Thyroid gland (tissue), 4 donors: ENCODE measurements around the gene AMN.

Source experiments
- POLR2A ChIP-seq, 2 donors: fragments of 450-650 bp; IDR thresholded peaks; one replicate each; pipeline ENCODE4 v1.6.1; 2017; ENCODE audit warnings: antibody characterized with exemption in 2 of 2, mild to moderate bottlenecking in 2 of 2, moderate library complexity in 1 of 2
- TF ChIP-seq, protein P1 (sequence below), 6 experiments: fragments of 200-600 bp in 3 of 6; fragments of 450-650 bp in 3 of 6; sonication (generic) in 3 of 6; IDR thresholded peaks; one replicate each; pipeline ENCODE4 v1.5.1; 2016 to 2019; ENCODE audit warnings: antibody characterized with exemption in 6 of 6, mild to moderate bottlenecking in 2 of 6, inconsistent platforms in 1 of 6, moderate library complexity in 1 of 6

GRCh38 chr14:102878174-102878969, 44.1 kb upstream of the AMN start:
- TF ChIP-seq, protein P1, sequence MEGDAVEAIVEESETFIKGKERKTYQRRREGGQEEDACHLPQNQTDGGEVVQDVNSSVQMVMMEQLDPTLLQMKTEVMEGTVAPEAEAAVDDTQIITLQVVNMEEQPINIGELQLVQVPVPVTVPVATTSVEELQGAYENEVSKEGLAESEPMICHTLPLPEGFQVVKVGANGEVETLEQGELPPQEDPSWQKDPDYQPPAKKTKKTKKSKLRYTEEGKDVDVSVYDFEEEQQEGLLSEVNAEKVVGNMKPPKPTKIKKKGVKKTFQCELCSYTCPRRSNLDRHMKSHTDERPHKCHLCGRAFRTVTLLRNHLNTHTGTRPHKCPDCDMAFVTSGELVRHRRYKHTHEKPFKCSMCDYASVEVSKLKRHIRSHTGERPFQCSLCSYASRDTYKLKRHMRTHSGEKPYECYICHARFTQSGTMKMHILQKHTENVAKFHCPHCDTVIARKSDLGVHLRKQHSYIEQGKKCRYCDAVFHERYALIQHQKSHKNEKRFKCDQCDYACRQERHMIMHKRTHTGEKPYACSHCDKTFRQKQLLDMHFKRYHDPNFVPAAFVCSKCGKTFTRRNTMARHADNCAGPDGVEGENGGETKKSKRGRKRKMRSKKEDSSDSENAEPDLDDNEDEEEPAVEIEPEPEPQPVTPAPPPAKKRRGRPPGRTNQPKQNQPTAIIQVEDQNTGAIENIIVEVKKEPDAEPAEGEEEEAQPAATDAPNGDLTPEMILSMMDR (IDR thresholded peaks at IDR 0.05), result no peak
- TF ChIP-seq POLR2A (IDR thresholded peaks at IDR 0.05), result no peak
